GM19455 (cell line): ENCODE measurements around the gene RPRD1B.

Experiments
- ATAC-seq: cut with Tn5 transposase; IDR thresholded peaks from one replicate; pipeline ENCODE4 v1.9.1; 2021; ENCODE audit not compliant: unreplicated experiment

RPRD1B gene

GRCh38 chr20:38036366-38036765 is 2.8 kb downstream of the RPRD1B start:
- no peak for ATAC-seq

GRCh38 chr20:38040276-38040675 is 6.7 kb downstream of the RPRD1B start:
- ATAC-seq, result no peak

DNA sequence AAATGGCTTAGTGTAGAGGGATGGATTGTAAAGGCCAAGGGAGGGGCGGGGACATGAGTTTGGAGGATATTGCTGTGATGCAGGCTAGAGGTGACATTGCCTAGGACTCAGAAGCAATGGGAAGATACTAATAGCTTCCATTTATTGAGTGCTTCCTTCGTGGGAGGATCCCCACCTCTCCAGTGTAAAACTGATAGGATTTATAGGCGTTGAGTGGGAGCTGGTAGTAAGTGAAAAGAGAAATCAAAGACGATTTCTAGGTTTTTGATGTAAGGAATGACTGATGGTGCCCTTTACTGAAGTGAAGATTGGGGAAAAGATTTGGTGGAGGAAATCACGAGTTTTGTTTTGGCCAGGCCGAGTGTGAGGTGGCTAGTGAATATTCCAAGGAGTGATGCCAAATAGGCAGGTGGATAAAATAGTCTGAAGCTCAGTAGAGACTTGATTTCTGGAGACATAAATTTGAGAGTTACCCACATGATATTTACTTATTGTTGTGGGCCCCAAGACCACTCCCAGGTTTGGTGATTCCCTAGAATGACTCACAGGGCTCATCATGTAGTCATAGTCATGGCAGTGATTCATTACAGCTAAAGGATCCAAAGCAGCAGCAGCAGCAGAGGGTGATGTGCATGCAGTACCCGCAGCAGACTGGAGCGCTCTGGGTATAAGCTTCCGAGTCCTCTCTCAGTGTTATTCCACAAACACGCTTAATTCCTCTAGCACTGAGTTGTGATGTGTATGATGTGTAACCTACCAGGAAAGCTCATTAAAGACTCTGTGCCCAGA is 10.2 kb downstream of the RPRD1B start:
- ATAC-seq, result no peak

GRCh38 chr20:38044685-38045084 is 11.1 kb downstream of the RPRD1B start:
- ATAC-seq, result no peak

DNA sequence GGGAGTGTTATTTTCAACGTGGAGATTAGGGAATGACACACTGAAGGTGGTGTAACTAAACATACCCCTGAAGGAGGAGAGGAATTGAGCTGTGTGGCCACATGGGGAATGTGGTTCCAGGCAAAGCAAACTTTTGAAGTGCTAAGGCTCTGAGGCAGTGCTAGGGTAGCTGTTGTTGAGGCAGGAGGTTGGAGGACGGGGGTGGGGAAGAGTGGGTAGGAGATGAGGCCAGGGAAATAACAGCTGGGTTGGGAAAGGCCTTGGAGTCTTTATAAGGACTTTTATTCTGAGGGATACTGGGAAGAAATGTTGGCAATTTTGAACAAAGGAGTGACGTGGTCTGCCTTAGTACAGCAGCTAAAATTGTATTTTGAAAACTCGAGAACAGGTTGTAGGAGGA is 13.0 kb downstream of the RPRD1B start:
- ATAC-seq, result no peak

DNA sequence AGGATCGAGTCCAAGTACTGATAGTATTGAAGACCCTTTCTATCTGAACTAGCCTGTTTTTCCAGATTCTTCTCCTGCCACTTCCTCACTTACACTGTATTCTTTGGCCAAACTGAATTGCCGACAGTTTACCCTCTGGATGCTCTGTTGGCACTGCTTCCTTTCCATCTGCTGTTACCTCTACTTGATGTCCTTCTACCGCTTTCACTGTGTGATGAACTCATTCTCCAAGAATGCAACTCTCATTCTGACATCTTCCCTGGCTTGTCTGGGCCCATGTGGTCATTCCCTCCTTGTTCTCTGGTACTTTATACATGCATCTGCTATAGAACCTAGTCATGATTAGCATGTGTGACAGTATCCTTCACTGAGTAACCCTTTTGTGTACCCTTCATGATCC is 16.3 kb downstream of the RPRD1B start:
- ATAC-seq, result no peak

DNA sequence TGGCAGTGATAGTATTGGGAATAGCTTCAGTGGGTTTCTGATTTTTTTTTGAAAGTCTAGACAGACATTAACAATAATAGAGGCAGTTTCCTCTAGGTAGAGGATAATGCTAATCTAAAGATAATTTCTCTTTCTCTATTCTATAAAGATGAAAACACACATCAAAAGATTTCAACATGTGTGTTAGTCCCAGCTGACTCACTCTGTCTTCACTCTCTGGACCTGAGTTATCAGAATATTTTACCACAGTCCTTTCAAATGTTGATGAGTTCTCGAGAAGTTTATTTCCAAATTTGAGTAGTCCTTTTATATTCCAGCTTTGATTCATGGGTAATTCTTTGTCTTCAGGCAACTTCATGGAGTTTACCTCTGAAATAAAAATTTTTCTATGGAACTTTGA is 17.1 kb downstream of the RPRD1B start:
- ATAC-seq, result no peak

- ATAC-seq, result no peak
Observed at GRCh38 chr20:38052870-38053269, 19.3 kb downstream of the RPRD1B start.

- no peak for ATAC-seq
Observed at GRCh38 chr20:38054647-38055046, 21.1 kb downstream of the RPRD1B start.

DNA sequence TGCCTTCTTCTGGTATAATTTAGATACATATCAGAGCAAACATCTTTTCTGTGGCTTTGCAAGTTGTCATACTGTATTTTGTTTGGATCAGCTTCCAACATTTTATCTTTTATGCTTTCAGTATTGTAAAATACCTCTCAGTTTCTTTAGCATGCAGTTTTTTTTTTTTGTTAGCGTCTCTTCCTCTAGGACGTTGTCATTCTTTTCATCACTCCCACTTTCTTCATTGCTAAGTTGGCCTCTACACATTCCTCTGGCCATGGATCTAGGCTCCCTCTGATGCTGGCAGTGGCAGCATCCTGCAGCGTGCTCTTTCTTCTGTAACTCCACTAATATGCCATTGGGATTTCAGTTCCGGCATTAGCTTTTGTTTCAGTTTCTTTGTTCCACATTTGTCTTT is 21.7 kb downstream of the RPRD1B start:
- ATAC-seq, result no peak

DNA sequence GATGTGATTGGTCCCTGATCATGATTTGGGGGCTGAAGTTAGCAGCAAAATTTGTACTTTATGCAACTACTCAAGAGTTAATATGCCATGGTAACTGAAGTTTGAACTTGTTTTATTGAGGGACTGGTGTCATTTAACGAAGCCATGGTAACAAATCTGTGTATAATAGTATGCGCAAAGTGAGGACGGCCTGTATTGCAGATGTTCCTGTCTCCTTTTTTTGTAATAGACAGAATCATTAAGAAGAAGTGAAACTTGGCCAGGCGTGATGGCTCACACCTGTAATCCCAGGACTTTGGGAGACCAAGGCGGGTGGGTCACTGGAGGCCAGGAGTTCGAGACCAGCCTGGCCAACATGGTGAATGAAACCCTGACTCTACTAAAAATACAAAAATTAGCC is 22.3 kb downstream of the RPRD1B start:
- no peak for ATAC-seq

GRCh38 chr20:38057351-38057972 is 23.9 kb downstream of the RPRD1B start:
- ATAC-seq, result no peak

DNA sequence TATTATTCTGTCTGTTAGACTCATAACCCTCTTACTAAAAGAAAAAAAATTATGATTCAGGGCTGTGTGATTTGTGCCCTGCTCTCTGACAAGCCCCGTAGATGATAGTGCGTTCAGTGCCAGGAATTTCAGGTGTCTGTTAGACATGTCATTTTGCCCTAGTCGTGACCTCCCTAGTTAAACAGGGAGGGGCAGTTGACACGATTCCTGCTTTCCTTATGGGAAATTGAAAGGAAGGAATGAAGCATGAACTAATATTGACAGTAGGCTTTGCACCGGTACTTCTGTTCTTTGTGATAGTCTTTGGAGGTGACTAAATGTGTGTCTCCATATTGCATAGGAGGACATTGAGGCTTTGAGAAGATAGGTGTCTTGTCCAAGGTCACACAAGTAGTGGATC is 26.3 kb downstream of the RPRD1B start:
- no peak for ATAC-seq

- ATAC-seq, result no peak
Observed at GRCh38 chr20:38060536-38060935, 27.0 kb downstream of the RPRD1B start.

- no peak for ATAC-seq
Observed at GRCh38 chr20:38061109-38061508, 27.6 kb downstream of the RPRD1B start.

DNA sequence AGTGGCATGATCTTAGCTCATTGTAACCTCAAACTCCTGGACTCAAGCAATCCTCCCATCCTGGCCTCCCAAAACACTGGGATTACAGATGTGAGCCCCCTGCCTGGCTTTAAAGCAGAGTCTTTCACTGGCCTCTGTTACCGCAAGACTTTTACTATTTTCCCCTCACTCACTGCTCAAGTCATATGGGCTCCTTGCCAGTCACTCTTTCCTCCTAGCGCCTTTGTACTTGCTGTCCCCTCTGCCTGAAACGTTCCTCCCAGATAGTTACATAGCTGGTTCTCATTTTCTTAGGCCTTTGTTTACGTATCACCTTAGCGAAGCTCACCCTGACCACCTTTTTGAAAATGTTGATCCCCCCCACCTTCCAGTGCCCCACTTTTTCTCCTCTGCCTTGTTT is 29.3 kb downstream of the RPRD1B start:
- ATAC-seq, result no peak

GRCh38 chr20:38063911-38064530 is 30.5 kb downstream of the RPRD1B start:
- ATAC-seq, result no peak

- ATAC-seq, result no peak
Observed at GRCh38 chr20:38065764-38066375, 32.3 kb downstream of the RPRD1B start.

GRCh38 chr20:38066969-38067716 is 33.6 kb downstream of the RPRD1B start:
- ATAC-seq, result no peak

DNA sequence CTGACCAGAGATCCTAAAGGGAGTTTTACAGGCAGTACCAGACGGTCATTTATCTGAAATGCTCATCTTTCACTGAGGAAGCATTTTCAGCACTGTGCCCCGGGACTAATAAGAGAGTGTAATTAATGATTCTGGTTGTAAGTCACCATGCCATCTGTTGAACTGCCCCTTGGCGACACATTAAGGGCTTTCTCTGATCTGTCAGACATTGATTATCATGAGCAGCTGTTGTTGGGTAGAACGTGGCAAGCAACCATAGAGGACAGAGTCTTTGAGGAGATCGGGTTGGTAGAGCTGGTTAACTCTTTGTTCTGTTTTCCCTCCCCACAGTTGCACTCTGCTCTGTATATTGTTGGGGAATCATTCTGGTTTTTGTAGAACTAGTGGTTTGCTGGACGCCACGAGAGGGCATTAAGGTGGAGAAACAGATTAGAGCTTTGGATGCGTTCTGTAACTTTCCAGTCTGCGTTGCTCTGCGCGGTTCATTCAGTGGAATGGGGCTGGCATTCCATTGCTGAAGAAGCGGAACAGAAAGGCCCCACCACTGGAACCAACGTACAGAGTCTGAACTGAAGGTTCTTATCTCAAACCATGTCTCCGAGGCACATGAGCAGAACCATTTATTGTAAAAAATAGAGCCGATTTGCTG is 34.3 kb downstream of the RPRD1B start:
- no peak for ATAC-seq

DNA sequence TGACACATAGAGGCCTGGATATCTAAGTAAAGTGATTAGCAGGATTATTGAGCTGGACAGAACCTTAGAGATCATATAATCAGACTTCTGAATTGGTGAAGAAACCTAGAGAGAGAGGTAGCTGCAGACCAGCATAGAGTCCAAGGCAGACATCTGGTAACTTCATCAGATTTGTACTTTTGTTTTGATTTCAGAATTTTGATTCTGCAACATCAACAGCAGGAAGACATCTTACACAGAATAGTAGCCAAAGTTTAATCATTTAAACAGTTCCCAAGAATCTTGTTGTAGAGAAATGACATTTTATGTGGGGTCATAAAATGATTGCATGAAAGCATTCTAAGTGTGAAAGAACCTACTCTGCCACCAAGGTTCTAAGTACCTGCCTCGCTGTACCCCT is 39.4 kb downstream of the RPRD1B start:
- ATAC-seq, result no peak
